ENCODE results near the gene PROK1. TPM values are rescaled to one million over a fixed set of nuclear protein-coding genes. Genes with fewer than 3 reads are reported as not detected.

PROK1 gene, protein sequence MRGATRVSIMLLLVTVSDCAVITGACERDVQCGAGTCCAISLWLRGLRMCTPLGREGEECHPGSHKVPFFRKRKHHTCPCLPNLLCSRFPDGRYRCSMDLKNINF
- total RNA-seq, result not detected in 2 replicates

GRCh38 chr1:110450929-110451328, at the start of gene PROK1:
Gene PROK1, plus strand, starts transcription at chr1:110451149. Its CDS starts 68 bp downstream, at chr1:110451217.

DNA sequence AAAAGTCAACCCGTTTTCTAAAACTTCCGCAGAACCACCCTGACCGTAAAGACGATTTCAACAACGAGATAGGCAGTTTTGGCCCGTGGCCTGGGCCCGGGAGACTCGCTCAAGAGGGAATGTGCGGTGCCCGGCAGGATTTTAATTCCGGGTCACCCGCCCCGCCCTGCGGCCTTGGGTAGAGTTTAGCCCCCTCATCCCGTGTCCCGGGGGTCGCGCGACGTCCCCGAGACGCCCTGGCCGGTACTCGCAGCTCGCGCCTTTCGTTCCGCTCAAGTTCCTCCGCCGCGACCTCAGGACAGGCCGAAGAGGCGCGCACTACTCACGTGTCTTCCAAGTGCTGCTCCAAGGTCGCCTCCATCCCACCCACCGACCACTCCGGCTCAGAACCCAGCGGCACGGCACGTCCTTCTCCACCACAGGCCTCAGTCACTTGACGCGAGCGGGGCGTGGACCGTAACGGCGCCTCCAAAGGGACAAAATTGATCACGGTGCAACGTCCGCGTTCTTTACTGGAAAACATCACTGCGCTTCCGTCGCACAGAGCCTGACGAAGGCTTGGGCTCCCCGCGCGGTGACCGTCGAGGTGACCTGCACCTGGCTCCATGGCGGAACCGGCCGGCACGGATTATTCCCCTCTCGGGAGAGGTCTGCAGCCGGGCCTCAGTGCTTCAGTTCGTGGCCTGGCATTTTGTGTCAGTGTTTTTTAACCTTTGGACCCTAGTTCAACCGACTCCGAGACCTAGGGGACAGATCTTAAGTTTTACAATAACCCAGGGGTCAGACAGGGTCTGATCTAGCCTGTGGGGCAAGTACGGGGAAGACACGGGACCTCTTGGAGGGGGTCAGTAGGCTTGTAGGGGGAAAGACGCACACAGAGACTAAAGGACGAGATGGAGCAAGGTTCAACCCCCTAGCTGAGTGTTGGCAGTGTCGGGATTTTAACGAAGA, 43.4 kb upstream of the PROK1 start, which contains the start of gene LAMTOR5:
Gene LAMTOR5 (minus strand): TSS at position 435 of the 951 bp plus-strand sequence. CDS start 74 bp downstream, at position 361.

Other genes with a start within 250 kb of the PROK1 start
- 0.68 and 7.0 TPM in 2 replicates for gene KCNC4, start 240.8 kb upstream of the PROK1 start, total RNA-seq
- 42.4 and 49.9 TPM in 2 replicates for gene RBM15, start 111.8 kb upstream of the PROK1 start, total RNA-seq
- 10.6 and 52.3 TPM in 2 replicates for gene SLC16A4, start 60.1 kb upstream of the PROK1 start, total RNA-seq
- gene LAMTOR5, start 43.5 kb upstream of the PROK1 start, total RNA-seq, result 47.6 and 51.9 TPM in 2 replicates
- not detected in 2 replicates for gene KCNA10, start 68.0 kb downstream of the PROK1 start, total RNA-seq
- gene KCNA2, start 155.2 kb downstream of the PROK1 start, total RNA-seq, result under 0.01 TPM in 1 of 2 replicates, not detected in the other
- gene KCNA3, start 223.8 kb downstream of the PROK1 start, total RNA-seq, result not detected in 2 replicates